NCI-H2196 treated with DMSO at 0.1 percent for 48 hours (cell line): ENCODE measurements around the gene CLTCL1.
"Not testable (repeated sequence)": the region's sequence is repeated elsewhere in the genome, so short reads cannot be mapped to it uniquely, and the experiment has no call there.

ENCODE experiments used
- DNase-seq: peaks from one replicate; lab custom pipeline; 2025; ENCODE audit not compliant: unreplicated experiment; lab: John Stamatoyannopoulos, UW

The CLTCL1 gene

GRCh38 chr22:19291218-19291579 lies 320 bp downstream of the CLTCL1 start:
- no peak for DNase-seq

DNA sequence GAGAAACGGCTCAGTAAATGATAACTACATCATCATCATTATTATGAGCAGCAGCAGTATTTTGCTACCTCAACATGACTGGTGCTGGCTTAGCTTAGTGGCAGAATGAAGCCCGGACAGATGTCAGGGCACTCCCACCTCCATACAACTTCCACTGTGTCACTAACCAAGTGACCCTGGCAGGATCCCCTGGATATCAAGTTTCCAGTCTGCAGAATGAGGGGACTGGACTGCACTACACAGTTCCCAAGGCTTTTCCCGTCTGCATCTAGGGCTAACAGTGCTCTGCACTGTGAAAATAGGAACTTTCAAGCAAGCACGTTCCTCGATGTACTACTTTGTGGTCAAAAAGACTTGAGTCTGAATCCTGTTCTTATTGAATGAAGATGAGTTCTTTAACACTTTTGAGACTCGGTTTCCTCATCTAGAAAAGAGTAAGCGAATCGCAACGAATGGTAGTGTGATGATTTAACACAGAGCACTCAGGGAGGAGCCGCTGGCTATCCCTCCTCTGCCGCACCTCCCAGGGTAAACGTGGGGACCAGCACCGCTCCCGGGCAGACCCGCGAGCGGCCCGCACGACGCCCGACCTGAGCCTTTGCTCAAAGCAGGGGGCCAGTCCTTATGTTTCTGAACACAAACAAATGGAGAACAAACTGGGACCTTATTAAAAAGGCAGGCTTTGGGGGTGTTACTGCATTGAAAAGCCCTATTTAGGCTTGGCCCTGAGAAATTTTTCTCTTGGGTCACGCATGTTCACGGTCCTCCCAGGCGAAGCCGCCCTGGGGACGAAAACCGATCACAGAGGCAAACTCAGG lies 910 bp downstream of the CLTCL1 start:
- no peak for DNase-seq

DNA sequence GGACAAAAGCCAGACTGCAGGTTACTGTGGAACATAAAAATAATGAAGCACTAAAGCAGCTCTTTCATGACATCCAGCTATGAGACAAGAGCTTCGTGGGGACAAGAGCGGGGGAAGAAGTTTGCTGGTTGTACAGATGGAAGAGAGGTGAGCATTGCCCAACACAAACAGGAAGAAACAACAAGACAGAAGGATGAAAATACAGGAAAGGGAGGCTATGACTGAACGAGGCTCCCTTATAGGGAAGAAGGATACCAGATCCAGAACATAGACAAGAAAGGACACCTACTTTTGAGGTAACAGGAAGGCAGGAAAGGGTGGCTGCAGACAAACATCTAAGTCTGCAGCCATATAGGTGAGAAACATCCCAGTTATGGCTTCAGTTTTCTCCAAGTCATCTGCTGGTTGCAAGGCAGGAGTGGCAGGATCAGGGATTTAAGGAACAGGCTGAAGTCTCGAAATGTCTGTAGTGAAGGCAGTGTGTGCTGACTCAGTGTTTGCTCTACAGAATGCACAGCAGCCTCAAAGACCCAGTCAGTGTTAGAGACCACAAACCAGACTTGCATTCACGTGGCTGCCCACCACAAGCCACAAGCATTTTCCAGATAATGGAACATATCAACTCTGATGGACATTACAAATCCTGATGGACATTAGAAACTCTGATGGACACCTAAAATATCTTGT lies 1.9 kb downstream of the CLTCL1 start:
- DNase-seq: no peak

- DNase-seq: no peak
These were observed 3.6 kb downstream of the CLTCL1 start for GRCh38 chr22:19287889-19288288.

DNA sequence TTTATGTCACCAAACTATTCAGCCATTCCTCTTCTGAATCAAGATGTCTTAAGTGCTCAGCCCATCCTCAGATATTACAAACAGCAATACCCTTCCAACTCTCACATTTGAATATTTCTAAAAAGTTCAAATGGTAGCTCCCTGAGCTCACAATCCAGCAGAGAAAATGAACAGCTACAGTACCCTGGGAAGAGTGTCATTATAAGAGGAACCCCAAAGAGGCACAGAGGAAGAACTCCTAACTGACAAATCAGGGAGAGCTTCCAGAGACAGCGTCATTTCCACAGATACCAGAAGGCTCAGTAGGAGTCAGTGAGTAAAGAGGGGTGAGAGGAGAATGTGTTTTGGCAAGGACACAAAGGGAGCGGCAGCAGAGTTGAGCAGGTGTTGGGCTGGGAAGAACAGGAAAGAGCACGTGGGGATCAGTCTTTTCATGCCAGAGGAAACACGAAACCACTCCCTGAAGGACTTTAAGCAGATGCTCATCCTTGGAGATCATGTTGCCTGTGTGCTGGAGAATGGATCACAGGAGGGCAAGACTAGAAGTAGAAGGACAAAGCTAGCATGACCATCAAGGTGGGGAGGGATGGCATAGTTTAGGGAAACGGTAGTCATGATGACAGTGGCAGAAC lies 4.3 kb downstream of the CLTCL1 start:
- DNase-seq: peak; percentile 95

DNA sequence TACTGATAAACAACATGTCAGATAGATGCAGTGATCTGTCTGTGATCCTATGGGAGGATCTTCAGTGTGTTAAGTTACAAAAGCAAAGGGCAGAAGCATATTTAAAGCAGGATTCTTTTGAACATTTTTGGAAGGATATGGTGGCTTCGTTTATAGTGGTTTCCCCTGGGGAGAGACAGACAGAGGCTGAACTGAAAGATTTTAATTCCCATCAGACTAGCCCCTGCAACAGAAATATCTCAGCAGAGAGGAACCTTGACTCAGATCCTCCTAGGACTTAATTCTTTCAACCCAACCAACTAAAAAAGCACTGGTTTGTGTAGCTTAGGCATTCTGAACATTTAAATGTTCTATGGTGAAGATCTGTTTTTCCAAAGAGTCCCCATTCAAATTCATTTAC lies 5.7 kb downstream of the CLTCL1 start:
- DNase-seq: no peak

- not testable (repeated sequence) for DNase-seq
These were observed 12.4 kb downstream of the CLTCL1 start for GRCh38 chr22:19279143-19279542.

GRCh38 chr22:19277785-19278184 lies 13.7 kb downstream of the CLTCL1 start:
- DNase-seq: no peak

DNA sequence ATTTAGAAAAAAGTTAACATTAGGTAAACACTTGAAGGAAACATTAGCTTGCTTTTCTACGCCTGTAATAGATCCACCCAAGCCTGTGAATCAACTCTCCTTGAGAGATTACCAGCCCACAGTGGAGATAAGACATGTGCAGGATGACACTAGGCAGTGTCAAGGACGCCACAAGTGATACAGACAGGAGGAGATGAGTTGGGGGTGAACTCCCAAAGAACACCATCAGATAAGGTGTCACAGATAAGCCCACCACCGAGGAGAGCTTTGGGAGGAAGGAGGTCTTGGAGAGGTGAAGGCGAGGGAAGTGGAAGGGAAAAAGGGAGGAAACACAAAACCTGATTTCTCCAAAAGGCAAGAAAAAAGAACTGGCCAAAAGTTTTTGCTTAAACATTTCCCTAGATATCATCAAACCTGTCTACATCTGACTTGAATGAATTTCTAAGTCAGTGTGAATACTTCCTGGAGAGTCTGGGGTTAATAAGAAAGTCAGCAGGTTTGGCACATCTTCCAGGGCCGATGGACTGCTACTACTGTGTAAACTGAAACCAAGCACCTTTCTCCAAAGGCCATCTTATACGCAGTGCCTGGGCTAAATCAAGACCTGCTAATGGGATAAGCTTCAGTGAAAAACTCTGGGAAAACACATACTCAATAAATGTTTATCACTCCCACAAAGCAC lies 15.5 kb downstream of the CLTCL1 start:
- DNase-seq: peak; percentile 31

- no peak for DNase-seq
These were observed 16.0 kb downstream of the CLTCL1 start for GRCh38 chr22:19275513-19275912.

DNA sequence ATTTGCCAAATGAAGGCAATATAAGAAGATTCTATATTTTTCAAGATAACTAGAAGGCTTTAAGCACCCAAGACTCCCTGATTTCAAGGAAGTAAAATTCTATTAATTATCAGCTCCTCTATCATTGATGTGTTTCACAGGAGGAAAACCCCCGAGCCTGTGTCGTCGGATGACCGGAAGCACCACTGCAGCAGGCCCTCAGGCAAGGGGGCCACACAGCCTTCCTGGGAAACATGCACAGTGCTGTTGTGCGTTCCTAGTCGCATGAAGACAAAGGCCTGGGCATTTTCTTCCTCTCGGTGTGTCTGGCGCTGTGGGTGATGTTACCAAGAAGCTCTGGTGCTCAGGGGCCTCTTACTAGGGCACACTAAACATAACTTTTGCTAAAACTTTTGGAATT lies 16.4 kb downstream of the CLTCL1 start:
- no peak for DNase-seq

DNA sequence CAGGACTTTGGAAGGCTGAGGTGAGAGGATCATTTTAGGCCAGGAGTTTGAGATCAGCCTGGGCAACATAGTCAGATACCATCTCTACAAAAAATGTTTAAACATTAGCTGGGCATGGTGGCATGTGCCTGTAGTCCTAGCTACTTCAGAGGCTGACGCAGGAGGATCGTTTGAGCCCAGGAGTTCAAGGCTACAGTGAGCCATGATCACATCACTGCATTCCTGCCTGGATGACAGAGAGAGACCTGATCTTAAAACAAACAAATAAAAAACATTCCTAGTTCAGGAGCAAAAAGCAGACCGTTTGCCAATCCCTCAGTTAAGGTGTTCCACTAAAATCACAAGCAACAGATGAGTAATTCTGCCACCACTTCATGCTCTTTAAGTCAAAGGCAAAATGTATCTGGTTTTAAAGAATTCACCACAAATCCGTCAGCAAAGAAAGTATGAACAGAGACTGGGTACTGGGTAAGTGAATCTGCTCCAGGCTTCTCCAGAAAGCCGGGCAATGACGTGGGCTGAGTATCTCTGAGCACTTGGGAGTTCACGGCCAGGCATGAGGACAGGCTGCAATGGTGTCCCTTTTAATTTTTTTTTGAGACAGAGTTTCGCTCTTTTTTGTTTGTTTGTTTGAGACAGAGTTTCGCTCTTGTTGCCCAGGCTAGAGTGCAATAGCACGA lies 19.5 kb downstream of the CLTCL1 start:
- peak; percentile 21 for DNase-seq

DNA sequence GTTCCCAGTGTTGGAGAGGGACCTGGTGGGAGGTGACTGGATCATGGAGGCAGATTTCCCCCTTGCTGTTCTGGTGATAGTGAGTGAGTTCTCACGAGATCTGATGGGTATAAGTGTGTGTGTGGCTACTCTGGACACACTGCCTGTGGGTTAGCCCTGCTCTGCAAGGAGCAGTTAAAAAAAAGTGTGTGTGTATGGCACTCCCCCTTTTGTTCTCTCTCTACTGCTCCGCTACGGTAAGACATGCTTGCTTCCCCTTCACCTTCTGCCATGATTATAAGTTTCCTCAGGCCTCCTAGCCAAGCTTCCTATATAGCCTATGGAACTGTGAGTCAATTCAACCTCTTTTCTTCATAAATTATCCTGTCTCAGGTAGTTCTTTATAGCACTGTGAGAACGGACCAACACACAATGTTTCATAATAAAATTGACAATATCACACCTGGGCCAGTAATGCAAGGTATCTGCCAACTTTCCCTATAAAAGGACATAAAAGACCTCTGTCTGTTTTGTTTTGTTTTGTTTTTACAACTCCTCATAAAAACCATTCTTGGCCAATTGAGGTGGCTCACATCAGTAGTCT lies 20.2 kb downstream of the CLTCL1 start:
- no peak for DNase-seq

DNA sequence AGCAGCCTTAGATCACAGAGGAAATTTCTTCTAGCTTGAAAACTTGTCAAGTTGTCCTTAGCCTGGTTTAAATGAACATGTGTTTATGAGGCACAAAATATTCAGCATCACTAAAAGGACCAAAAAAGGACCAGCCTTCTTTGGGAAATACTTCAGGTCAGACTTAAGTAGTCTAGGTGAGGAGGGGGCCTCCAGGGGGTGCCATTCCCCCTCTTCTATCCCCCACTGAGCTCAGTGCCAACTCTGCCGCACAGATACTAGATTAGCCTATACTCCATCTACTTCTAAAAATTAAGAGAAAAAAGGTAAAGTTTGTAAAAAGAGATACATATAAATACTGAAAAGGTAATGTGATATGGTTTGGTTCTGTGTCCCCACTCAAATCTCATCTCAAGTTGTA lies 20.6 kb downstream of the CLTCL1 start:
- DNase-seq: no peak

GRCh38 chr22:19266547-19267086 lies 24.9 kb downstream of the CLTCL1 start:
- DNase-seq: no peak

- no peak for DNase-seq
These were observed 25.7 kb downstream of the CLTCL1 start for GRCh38 chr22:19265779-19266178.

DNA sequence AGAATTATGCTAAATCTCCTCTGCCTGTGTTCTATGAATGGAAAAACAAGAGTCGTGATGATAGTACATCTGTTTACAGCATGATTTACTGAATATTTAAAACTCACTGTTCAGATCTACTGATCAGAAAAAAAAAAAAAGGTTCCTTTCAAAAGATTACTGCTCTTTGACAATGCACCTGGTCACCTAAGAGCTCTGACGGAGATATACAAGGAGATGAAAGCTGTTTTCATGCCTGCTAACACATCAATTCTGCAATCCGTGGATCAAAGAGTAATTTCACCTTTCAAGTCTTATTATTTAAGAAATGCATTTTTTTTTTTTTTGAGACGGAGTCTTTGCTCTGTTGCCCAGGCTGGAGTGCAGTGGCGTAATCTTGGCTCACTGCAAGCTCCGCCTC lies 30.7 kb downstream of the CLTCL1 start:
- no peak for DNase-seq

DNA sequence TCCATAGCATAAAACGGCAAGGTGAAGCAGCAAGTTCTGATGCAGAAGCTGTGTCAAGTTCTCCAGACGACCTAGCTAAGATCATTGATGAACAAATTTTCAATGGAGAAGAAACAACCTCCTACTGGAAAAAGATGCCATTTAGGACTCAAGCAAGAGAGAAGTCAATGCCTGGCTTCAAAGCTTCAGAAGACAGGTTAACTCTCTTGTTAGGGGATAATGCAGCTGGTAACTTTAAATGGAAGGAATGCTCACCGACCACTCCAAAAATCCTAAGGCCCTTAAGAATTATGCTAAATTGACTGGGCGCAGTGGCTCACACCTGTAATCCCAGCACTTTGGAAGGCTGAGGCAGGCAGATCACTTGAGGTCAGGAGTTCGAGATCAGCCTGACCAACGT lies 31.3 kb downstream of the CLTCL1 start:
- DNase-seq: no peak

DNA sequence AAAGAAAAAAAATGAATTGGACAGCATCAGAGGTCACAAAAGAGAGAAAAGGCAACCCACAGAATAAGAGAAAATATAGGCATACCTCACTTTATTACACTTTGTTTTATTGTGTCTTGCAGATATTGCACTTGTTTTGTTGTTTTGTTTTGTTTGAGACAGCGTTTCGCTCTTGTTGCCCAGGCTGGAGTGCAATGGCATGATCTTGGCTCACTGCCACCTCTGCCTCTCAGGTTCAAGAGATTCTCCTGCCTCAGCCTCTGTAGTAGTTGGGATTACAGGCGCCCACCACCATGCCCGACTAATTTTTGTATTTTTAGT lies 32.6 kb downstream of the CLTCL1 start:
- DNase-seq: not testable (repeated sequence)

DNA sequence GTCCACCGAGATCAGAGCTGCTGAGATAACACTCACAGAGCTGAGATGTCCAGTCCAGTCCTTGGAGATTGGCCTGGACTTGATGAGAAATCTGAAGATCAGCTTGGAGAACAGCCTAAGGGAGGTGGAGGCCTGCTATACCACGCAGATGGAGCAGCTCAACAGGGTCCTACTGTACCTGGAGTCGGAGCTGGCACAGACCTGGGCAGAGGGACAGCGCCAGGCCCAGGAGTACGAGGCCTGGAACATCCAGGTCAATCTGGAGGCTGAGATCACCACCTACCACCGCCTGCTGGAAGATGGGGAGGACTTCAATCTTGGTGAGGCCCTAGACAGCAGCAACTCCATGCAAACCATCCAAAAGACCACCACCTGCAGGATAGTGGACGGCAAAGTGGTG lies 33.1 kb downstream of the CLTCL1 start:
- no peak for DNase-seq

DNA sequence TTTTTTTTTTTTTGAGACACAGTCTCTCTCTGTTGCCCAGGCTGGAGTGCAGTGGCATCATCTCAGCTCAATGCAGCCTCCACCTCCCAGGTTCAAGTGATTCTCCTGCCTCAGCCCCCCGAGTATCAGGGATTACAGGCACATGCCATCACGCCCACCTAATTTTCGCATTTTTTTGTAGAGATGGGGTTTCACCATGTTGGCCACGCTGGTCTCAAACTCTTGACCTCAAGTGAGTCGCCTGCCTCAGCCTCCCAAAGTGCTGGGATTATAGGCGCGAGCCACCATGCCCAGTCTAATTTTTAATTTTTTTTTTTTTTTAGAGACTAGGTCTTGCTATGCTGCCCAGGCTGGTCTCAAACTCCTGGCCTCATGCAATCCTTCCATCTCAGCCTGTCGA lies 35.2 kb downstream of the CLTCL1 start:
- not testable (repeated sequence) for DNase-seq
